Adrenal gland (tissue), 12 donors: ENCODE data around the gene FBN3. TPM values are rescaled to one million over a fixed set of nuclear protein-coding genes. Genes with fewer than 3 reads are reported as not detected.

Experiments used
- DNase-seq, 7 donors: peaks; one replicate each; pipeline ENCODE4 v3.0.0-alpha.2; 2019 to 2020
- H3K27ac ChIP-seq, 5 donors: fragments of 200-600 bp; sonication (generic) in 4 of 5; 1 replicate in 3 of 5; 2 replicates in 2 of 5; pipeline versions ENCODE4 v1.5.1 to v1.8.0; 2016 to 2020; ENCODE audit warnings: mild to moderate bottlenecking in 1 of 5
- H3K27me3 ChIP-seq: fragments of 200-600 bp; 2 replicates; pipeline ENCODE4 v1.8.0; 2021
- H3K36me3 ChIP-seq, 2 donors: fragments of 200-600 bp; replicated peaks in 1 of 2; 1 replicate in 1 of 2; 2 replicates in 1 of 2; pipeline versions ENCODE4 v1.5.1 to v1.8.0; 2018 to 2022
- H3K4me1 ChIP-seq, 2 donors: fragments of 200-600 bp; replicated peaks in 1 of 2; 1 replicate in 1 of 2; 2 replicates in 1 of 2; pipeline versions ENCODE4 v1.5.1 to v1.8.0; 2018 to 2021
- H3K4me3 ChIP-seq, 4 donors: fragments of 200-600 bp; sonication (generic) in 3 of 4; one replicate each; pipeline ENCODE4 v1.5.1; 2016 to 2018
- H3K9me3 ChIP-seq, 3 donors: fragments of 200-600 bp; sonication (generic) in 1 of 3; replicated peaks in 1 of 3; 1 replicate in 2 of 3; 2 replicates in 1 of 3; pipeline versions ENCODE4 v1.5.1 to v1.8.0; 2016 to 2021
- CTCF ChIP-seq, 6 experiments: fragments of 450-650 bp in 4 of 6; fragments of 200-600 bp in 2 of 6; sonication (generic) in 1 of 6; IDR thresholded peaks; 1 replicate in 5 of 6; 2 replicates in 1 of 6; pipeline versions ENCODE4 v1.5.1 to v1.8.0; 2016 to 2021; ENCODE audit warnings: antibody characterized with exemption in 6 of 6, mild to moderate bottlenecking in 2 of 6, moderate library complexity in 1 of 6
- POLR2A ChIP-seq, 2 donors: fragments of 450-650 bp; IDR thresholded peaks; one replicate each; pipeline ENCODE4 v1.6.1; 2017; ENCODE audit warnings: antibody characterized with exemption in 2 of 2, mild to moderate bottlenecking in 2 of 2, moderate library complexity in 1 of 2
- WGBS, 4 donors: extraction: QIAGEN DNeasy Blood & Tissue Kit in 2 of 4; methylation state at CpG; one replicate each; pipeline versions ENCODE4 v1.1.5 to v1.1.7; 2013 to 2017; 5-methylcytosine and 5-hydroxymethylcytosine counted together
- intact Hi-C, 2 donors: fragments of 100-400 bp; cut with DNase I; formaldehyde crosslinking; loops; one replicate each; pipeline versions ENCODE4 v1.14.1 to v1.15.0; 2022 to 2023
- polyA plus RNA-seq, 3 donors: library from polyadenylated mRNA; stranded (reverse); fragments of 200-250 nt in 2 of 3; fragments of 350-450 nt in 1 of 3; fragmentation: Illumina TruSeq in 1 of 3; extraction: RNeasy Lipid Tissue Mini Kit (QIAGEN cat#74804) in 1 of 3; gene quantifications; one replicate each; pipeline ENCODE4 v1.2.3, GENCODE V29; 2013 to 2014
- total RNA-seq, 9 donors: library from RNA; depleted of rRNA in 4 of 9; stranded (reverse); fragments of >200 nt in 4 of 9; fragments of 120-200 nt in 1 of 9; fragmentation: NEBNext Ultra II Directional in 1 of 9; extraction: Animal tissue kit (Norgen Biotek cat#: 25700) in 1 of 9; gene quantifications; one replicate each; pipeline versions ENCODE4 v1.1.0 to v1.2.4, GENCODE V29; 2013 to 2023
- donor health status: healthy with polysubstance abuse.
- donor health status: Bipolar disorder and iron deficiency.
- donor health status: DM: yes; HTN: yes; CAD: no.
- donor health status: DM: no; HTN: no; CAD: no.
- donor health status: DM: no; HTN: no; CAD: no.
- donor health status: DM: yes; HTN: yes; CAD: no.

The FBN3 gene
- total and polyA plus RNA-seq, 12 donors, result 0.03 to 0.64 (median 0.16) TPM; not detected in 8

- Histone ChIP-seq H3K4me1 (peaks cover 5 to 16% of the 10 kb centered on the region in 2 donors), H3K4me3 (no peak overlapping the region), H3K27ac (no peak overlapping the region), H3K36me3 (no peaks in the 10 kb centered on the region), H3K27me3 (peaks cover 44% of the 10 kb centered on the region), H3K9me3 (no peaks in the 10 kb centered on the region)
- no peak for TF ChIP-seq CTCF (IDR thresholded peaks at IDR 0.05)
- no peak for TF ChIP-seq POLR2A (IDR thresholded peaks at IDR 0.05)
- intact Hi-C loops, result no loop called here
- DNase-seq, result no peak
- 77 to 85% (median 83%) methylated on average over 10 to 15 of the region's 15 CpGs for WGBS, 4 donors
Observed at GRCh38 chr19:8150998-8151766, 1.8 kb upstream of the FBN3 start.

- Histone ChIP-seq H3K27ac (no peak overlapping the region), H3K4me3 (no peak overlapping the region), H3K9me3 (no peaks in the 10 kb centered on the region), H3K4me1 (peaks cover 5 to 16% of the 10 kb centered on the region in 2 donors), H3K27me3 (peaks cover 44% of the 10 kb centered on the region), H3K36me3 (no peaks in the 10 kb centered on the region)
- intact Hi-C loops, result no loop called here
- TF ChIP-seq CTCF (IDR thresholded peaks at IDR 0.05) (no peak), POLR2A (IDR thresholded peaks at IDR 0.05) (no peak)
- WGBS, 4 donors, result 80 to 92% (median 85%) methylated on average over 6 of the region's 6 CpGs
- DNase-seq, result no peak
Observed at GRCh38 chr19:8150178-8150865, 930 bp upstream of the FBN3 start.

GRCh38 chr19:8148410-8149260 lies 757 bp downstream of the FBN3 start:
- Histone ChIP-seq H3K36me3 (no peaks in the 10 kb centered on the region), H3K27me3 (peaks cover 53% of the 10 kb centered on the region), H3K4me1 (peaks cover 0 to 9% of the 10 kb centered on the region in 2 donors), H3K4me3 (peak overlapping the region in 1 of 4 donors; percentile 19), H3K27ac (no peak overlapping the region), H3K9me3 (no peaks in the 10 kb centered on the region)
- intact Hi-C loops, result no loop called here
- TF ChIP-seq CTCF (IDR thresholded peaks at IDR 0.05) (no peak), POLR2A (IDR thresholded peaks at IDR 0.05) (no peak)
- WGBS, 4 donors, result 3 to 16% (median 7%) methylated on average over 13 to 50 of the region's 50 CpGs
- no peak for DNase-seq

GRCh38 chr19:8148088-8148409 lies 1.3 kb downstream of the FBN3 start:
- DNase-seq, result no peak
- H3K27me3 ChIP-seq, result peaks cover 53% of the 10 kb centered on the region
- H3K4me1 ChIP-seq, result peaks cover 0 to 9% of the 10 kb centered on the region in 2 donors
- TF ChIP-seq CTCF (IDR thresholded peaks at IDR 0.05) (no peak), POLR2A (IDR thresholded peaks at IDR 0.05) (no peak)
- H3K27ac ChIP-seq, result no peak overlapping the region
- H3K36me3 ChIP-seq, result no peaks in the 10 kb centered on the region
- intact Hi-C loops, result no loop called here
- 68 to 86% (median 75%) methylated on average over 6 of the region's 6 CpGs for WGBS, 4 donors
- no peaks in the 10 kb centered on the region for H3K9me3 ChIP-seq
- no peak overlapping the region for H3K4me3 ChIP-seq
